ENCODE data around the gene CORO2B. TPM values are rescaled to one million over a fixed set of nuclear protein-coding genes. Genes with fewer than 3 reads are reported as not detected.

Gene CORO2B
- total and polyA plus RNA-seq, 8 donors = 0.56 to 7.7 (median 1.7) TPM

DNA sequence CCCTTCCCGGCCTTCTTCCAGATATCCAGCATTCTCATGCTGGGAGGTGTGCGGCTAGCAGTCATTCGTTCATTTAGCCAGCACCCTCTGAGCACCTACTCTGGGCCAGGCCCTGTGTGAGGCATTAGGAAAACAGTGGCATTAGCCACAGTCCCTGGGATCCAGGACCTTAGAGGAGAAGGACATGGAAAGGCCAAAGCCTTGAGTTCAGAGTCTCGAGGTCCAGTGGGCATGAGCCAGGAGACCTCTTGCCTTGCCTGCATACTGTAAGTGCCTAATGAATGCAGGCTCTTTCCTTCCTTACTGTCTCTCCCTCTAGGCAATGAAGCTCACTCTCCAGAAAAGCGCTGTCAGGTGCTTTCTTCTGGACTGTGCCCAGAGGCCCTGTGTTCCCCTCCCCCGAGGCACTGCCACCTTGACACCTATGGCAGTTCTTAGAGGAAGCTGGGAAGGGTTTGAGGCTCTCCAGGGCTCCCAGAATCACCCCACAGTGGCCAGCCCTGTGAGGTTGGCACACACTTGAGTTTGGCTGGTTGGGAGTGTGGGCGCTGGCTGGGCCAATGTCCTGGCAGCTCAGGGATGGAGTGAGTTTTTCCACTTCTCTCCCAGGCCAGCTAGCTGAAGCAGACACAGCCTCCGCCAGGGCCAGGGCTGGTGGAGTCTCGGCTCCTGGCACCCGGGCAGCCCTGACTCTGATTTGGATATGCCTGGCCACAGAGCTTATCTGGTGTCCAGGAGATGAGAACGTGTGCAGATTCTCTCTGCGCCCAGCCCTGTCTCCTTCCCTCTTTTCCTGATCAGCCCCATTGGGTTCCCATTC lies 5.4 kb downstream of the CORO2B start:
- DNase-seq (peak in 1 of 6 donors; percentile 43), ATAC-seq (no peak), FAIRE-seq (no peak)
- no peak for TF ChIP-seq CTCF (IDR thresholded peaks at IDR 0.05)
- no peaks in the 10 kb centered on the region for H3K36me3 ChIP-seq
- intact Hi-C loops (cut with DNase I) = no loop called here
- H3K4me1 ChIP-seq = no peaks in the 10 kb centered on the region
- no peaks in the 10 kb centered on the region for H3K27me3 ChIP-seq
- no peak overlapping the region for H3K27ac ChIP-seq
- H3K9me3 ChIP-seq = no peaks in the 10 kb centered on the region
- 85 to 93% methylated on average over 12 of the region's 12 CpGs for WGBS, 2 donors
- H3K4me3 ChIP-seq = no peak overlapping the region

- no peak overlapping the region for H3K4me3 ChIP-seq
- no peaks in the 10 kb centered on the region for H3K36me3 ChIP-seq
- ATAC-seq (no peak), DNase-seq (peak in 1 of 6 donors; percentile 13), FAIRE-seq (no peak)
- WGBS, 2 donors = 79 to 82% methylated on average over 13 of the region's 13 CpGs
- no peaks in the 10 kb centered on the region for H3K4me1 ChIP-seq
- H3K9me3 ChIP-seq = no peaks in the 10 kb centered on the region
- no peaks in the 10 kb centered on the region for H3K27me3 ChIP-seq
- TF ChIP-seq CTCF (IDR thresholded peaks at IDR 0.05) = no peak
- no peak overlapping the region for H3K27ac ChIP-seq
- intact Hi-C loops (cut with DNase I) = no loop called here
Observed at GRCh38 chr15:68584756-68585573, 6.2 kb downstream of the CORO2B start.

- Histone ChIP-seq H3K9me3 (no peaks in the 10 kb centered on the region), H3K4me3 (no peak overlapping the region), H3K36me3 (no peaks in the 10 kb centered on the region), H3K4me1 (no peaks in the 10 kb centered on the region), H3K27me3 (no peaks in the 10 kb centered on the region), H3K27ac (no peak overlapping the region)
- ATAC-seq (no peak), FAIRE-seq (no peak), DNase-seq (peak in 1 of 6 donors; percentile 12)
- 83 to 85% methylated on average over 8 of the region's 8 CpGs for WGBS, 2 donors
- intact Hi-C loops (cut with DNase I) = no loop called here
- no peak for TF ChIP-seq CTCF (IDR thresholded peaks at IDR 0.05)
Observed at GRCh38 chr15:68585574-68586273, 6.9 kb downstream of the CORO2B start.

DNA sequence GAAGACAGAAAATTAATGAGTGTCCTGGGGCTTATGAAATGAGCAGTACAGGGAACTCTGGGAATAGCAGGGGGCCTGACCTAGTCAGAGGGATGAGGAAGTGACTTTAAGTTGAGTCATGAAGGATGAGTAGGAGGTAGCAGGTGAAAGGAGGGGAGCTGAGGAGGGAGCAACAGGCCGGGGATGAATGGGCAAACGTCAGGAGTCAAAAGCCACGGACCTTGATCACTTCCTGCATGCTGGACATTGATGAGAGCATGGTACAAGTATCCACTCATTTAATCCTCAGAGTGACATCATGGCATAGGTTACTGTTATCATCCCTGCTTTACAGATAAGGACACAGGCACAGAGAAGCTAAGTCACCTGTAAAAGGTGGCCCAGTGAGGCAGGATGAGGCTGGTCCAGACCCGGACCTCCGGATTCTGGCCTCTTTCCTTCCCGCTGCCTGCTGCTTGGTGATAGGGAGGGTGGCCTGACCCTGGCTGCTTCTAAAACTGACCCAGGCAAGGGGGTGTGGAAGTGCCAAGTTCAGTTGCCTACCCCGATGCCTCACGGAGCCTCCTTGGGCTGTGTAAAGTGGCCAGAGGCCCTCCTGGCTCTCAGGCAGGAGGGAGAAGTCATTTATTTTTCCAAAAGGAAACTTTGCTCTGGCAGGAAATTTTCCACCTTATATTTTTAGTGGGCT lies 7.6 kb downstream of the CORO2B start:
- Histone ChIP-seq H3K36me3 (no peaks in the 10 kb centered on the region), H3K4me1 (no peaks in the 10 kb centered on the region), H3K4me3 (no peak overlapping the region), H3K9me3 (no peaks in the 10 kb centered on the region), H3K27ac (no peak overlapping the region), H3K27me3 (no peaks in the 10 kb centered on the region)
- FAIRE-seq = no peak
- DNase-seq = no peak
- intact Hi-C loops (cut with DNase I) = no loop called here
- no peak for TF ChIP-seq CTCF (IDR thresholded peaks at IDR 0.05)
- ATAC-seq = peak in 2 of 4 donors; percentile 19 to 30
- WGBS, 2 donors = 74% methylated on average over 7 to 8 of the region's 8 CpGs

All from pancreas (tissue), 10 donors.